NT2/D1 (cell line): ENCODE measurements around the gene FOXP1.

Source experiments
- SUZ12 ChIP-seq: IDR thresholded peaks from 2 replicates; pipeline ENCODE4 v1.6.1; 2011; ENCODE audit not compliant: insufficient read length, insufficient read depth; ENCODE audit errors: extremely low read depth
- YY1 ChIP-seq: IDR thresholded peaks from 2 replicates; pipeline ENCODE4 v1.6.1; 2011; ENCODE audit not compliant: insufficient read length, insufficient read depth
- ZNF274 ChIP-seq: IDR thresholded peaks from 2 replicates; pipeline ENCODE4 v1.6.1; 2011; ENCODE audit warnings: mild to moderate bottlenecking, low read depth, low read length

GRCh38 chr3:71319771-71320170 is 263.8 kb downstream of the FOXP1 start:
- TF ChIP-seq ZNF274 (no peak), YY1 (no peak), SUZ12 (no peak)
